ENCODE measurements around the gene MTG1.
"Not testable (repeated sequence)": the region's sequence is repeated elsewhere in the genome, so short reads cannot be mapped to it uniquely, and the experiment has no call there.

MTG1 gene

GRCh38 chr10:133403784-133404183 is 9.8 kb downstream of the MTG1 start:
- no peak for TF ChIP-seq POLR2A (IDR thresholded peaks at IDR 0.05; ENCODE audit: extremely low read depth, insufficient read length)
- TF ChIP-seq CTCF (IDR thresholded peaks at IDR 0.05; ENCODE audit: low read depth, low read length): no peak
- TF ChIP-seq MYC (IDR thresholded peaks at IDR 0.05; ENCODE audit: low read depth, low read length): no peak
- no peak for TF ChIP-seq MAX (IDR thresholded peaks at IDR 0.05; ENCODE audit: low read depth, low read length)

GRCh38 chr10:133405272-133405671 is 11.3 kb downstream of the MTG1 start:
- DNase-seq (ENCODE audit: low read depth): no peak
- no peak for TF ChIP-seq POLR2A (IDR thresholded peaks at IDR 0.05; ENCODE audit: extremely low read depth, insufficient read length)
- no peak for TF ChIP-seq MAX (IDR thresholded peaks at IDR 0.05; ENCODE audit: low read depth, low read length)
- H3K4me3 ChIP-seq (ENCODE audit: low read depth, low read length): no peak overlapping the region

More at GRCh38 chr10:133403784-133404183, 9.8 kb downstream of the MTG1 start:
- DNase-seq (ENCODE audit: low read depth): no peak
- no peak overlapping the region for H3K4me3 ChIP-seq (ENCODE audit: low read depth, low read length)

GRCh38 chr10:133405844-133406527 is 12.0 kb downstream of the MTG1 start:
- DNase-seq (ENCODE audit: low read depth): no peak
- no peak overlapping the region for H3K4me3 ChIP-seq (ENCODE audit: low read depth, low read length)
- TF ChIP-seq MAX (IDR thresholded peaks at IDR 0.05; ENCODE audit: low read depth, low read length): no peak
- no peak for TF ChIP-seq CTCF (IDR thresholded peaks at IDR 0.05; ENCODE audit: low read depth, low read length)
- no peak for TF ChIP-seq POLR2A (IDR thresholded peaks at IDR 0.05; ENCODE audit: extremely low read depth, insufficient read length)
- no peak for TF ChIP-seq MYC (IDR thresholded peaks at IDR 0.05; ENCODE audit: low read depth, low read length)

GRCh38 chr10:133411523-133412380 is 17.8 kb downstream of the MTG1 start:
- H3K4me3 ChIP-seq (ENCODE audit: low read depth, low read length): no peak overlapping the region
- DNase-seq (ENCODE audit: low read depth): no peak
- TF ChIP-seq MAX (IDR thresholded peaks at IDR 0.05; ENCODE audit: low read depth, low read length) (no peak), MYC (IDR thresholded peaks at IDR 0.05; ENCODE audit: low read depth, low read length) (no peak), POLR2A (IDR thresholded peaks at IDR 0.05; ENCODE audit: extremely low read depth, insufficient read length) (no peak), CTCF (IDR thresholded peaks at IDR 0.05; ENCODE audit: low read depth, low read length) (no peak)

- no peak overlapping the region for H3K4me3 ChIP-seq (ENCODE audit: low read depth, low read length)
- no peak for DNase-seq (ENCODE audit: low read depth)
- no peak for TF ChIP-seq POLR2A (IDR thresholded peaks at IDR 0.05; ENCODE audit: extremely low read depth, insufficient read length)
- TF ChIP-seq MYC (IDR thresholded peaks at IDR 0.05; ENCODE audit: low read depth, low read length): no peak
- TF ChIP-seq MAX (IDR thresholded peaks at IDR 0.05; ENCODE audit: low read depth, low read length): no peak
- TF ChIP-seq CTCF (IDR thresholded peaks at IDR 0.05; ENCODE audit: low read depth, low read length): no peak
Measured at GRCh38 chr10:133412381-133412711, 18.4 kb downstream of the MTG1 start.

- DNase-seq (ENCODE audit: low read depth); H3K4me3 ChIP-seq (ENCODE audit: low read depth, low read length): not testable (repeated sequence)
Measured at GRCh38 chr10:133414401-133414800, 20.4 kb downstream of the MTG1 start.

Measured in NB4 (cell line).